H54 (cell line): ENCODE measurements around the gene CHIC2.

Experiments used
- DNase-seq: peaks from one replicate; pipeline ENCODE4 v3.0.0; 2011; ENCODE audit warnings: low spot score, mixed read lengths; ENCODE audit not compliant: insufficient read length
- FAIRE-seq: peaks from 3 replicates; lab custom pipeline; 2011; peaks lifted over from hg19 to GRCh38; lab: Jason Lieb, UNC
- POLR2A ChIP-seq: IDR thresholded peaks from 2 replicates; pipeline ENCODE4 v1.6.1; 2011; ENCODE audit warnings: low read depth, mild to moderate bottlenecking, low read length

Gene CHIC2

GRCh38 chr4:54098375-54098774 is 34.0 kb upstream of the CHIC2 start:
- FAIRE-seq = no peak
- TF ChIP-seq POLR2A = no peak
- DNase-seq = no peak

GRCh38 chr4:54097152-54097551 is 32.7 kb upstream of the CHIC2 start:
- no peak for DNase-seq
- TF ChIP-seq POLR2A = no peak
- no peak for FAIRE-seq

- FAIRE-seq (no peak), DNase-seq (no peak)
- no peak for TF ChIP-seq POLR2A
Observed at GRCh38 chr4:54096295-54096962, 32.0 kb upstream of the CHIC2 start.

DNA sequence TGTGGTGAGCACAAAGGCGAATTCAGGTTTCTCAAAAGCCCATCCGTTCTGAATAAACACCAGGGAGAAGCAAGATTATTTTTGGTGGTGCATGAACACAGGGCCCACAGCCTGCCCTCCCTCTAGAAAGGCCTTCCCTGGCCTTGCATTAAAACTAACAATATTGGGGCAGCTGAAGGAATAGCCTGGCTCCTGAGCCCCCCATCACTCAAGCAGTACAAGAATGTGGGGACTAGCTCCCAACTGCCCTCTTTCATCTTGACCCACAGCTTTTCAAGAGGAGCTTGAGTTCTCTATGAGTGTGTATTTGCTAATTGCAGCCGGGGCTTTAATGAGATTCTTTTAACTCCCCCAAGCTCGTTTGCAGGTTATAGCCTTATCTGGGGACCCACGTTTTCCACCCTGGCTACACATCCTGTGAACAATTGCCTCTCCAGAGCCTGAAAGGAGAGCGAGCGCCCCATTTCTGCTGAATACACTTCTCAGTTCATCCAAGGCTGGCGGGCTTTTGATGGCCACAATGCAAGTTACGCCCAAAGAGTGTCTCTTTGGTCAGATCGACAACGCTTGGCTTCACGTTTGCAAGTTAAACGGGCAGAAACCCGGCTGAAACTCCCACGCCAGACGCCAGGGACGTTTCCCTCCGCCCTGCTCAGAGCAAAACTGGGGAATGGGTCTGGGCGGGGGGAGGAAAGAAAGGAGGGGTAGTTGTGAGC is 30.9 kb upstream of the CHIC2 start:
- no peak for TF ChIP-seq POLR2A
- DNase-seq (no peak), FAIRE-seq (no peak)

GRCh38 chr4:54094451-54094850 is 30.0 kb upstream of the CHIC2 start:
- TF ChIP-seq POLR2A = no peak
- no peak for FAIRE-seq

GRCh38 chr4:54093324-54094240 is 29.2 kb upstream of the CHIC2 start:
- TF ChIP-seq POLR2A = no peak
- FAIRE-seq (no peak), DNase-seq (no peak)

More at GRCh38 chr4:54094451-54094850, 30.0 kb upstream of the CHIC2 start:
- no peak for DNase-seq

DNA sequence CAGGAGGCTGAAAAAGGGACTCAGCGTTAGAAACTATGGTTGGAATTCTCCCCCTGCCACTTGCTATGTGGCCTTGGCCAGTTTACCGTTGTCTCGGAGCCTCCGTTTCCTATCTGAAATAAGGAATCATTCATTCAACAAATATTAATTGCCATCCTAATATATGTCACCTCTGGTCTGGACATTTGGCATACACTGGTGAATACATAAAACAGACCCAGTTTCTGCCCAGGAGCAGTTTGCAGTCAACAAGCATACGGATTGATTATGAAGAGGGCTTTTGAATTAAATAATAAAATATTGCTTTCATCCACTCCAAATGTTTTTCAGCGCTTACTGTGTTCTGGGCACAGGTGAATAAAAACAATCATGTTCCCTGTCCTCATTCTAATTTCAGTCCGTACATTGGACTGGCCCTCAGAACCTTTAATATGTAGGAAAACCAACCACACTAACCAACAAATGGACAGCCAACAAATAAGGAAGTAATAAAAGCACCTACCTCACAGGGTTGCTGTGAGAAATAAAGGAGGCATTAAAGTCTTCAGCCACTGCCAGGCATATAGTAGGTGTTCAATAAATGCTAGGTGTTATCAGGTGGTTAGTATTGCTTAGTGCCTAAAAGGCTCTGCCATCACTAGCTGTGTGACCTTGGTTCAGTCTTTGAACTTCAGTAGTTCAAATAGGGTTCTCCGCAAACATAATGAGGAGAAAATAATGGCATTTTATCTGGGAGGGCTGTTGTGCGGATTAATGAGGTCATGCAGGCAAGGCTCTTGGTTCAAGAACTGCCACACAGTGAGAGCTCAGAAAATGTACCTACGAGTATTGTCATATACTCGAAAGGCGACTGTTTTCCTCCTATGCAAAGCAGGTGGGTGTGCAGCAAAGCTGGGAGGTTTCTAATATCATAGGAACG is 28.3 kb upstream of the CHIC2 start:
- FAIRE-seq = no peak
- DNase-seq = no peak
- TF ChIP-seq POLR2A = no peak

- TF ChIP-seq POLR2A = peak; percentile 56
- FAIRE-seq (no peak), DNase-seq (peak; percentile 55)
Observed at GRCh38 chr4:54091637-54092404, 27.4 kb upstream of the CHIC2 start.

DNA sequence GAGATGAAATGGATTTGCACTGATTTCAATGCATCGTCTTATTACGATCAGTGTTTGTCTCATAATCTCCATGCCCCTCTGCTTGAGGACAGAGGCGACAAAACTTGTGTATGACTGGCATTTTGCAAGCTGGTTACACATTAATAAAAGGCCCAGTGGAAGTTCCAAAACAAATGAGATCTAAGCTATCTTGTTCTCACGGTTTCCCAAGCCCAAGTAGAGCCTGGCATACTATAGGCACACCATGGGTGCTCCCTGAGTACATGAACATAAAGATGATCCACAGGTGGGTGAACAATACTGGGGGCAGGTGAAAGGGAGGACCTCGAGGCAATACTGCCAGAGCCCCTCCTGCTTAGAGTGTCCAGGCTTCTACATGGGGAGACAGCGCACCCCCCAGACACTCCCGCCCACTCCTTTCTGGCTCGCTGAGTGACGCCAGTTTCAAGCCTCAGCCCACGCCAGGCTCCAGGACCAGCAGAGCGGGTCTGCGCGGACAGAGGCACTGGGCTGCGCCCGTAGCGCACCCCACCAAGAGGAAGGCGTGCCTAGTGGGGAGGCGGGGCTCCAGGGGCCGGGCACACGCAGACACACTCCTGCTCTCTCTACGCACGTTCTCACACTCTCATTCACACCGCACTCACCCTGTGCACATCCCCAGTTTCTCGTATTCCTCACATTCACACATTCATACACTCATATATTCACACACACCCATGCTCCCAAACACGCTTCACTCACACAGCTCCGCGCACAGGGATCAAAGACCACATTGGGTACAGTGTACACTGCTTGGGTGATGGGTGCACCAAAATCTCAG is 26.6 kb upstream of the CHIC2 start:
- FAIRE-seq = no peak
- TF ChIP-seq POLR2A = no peak
- no peak for DNase-seq

DNA sequence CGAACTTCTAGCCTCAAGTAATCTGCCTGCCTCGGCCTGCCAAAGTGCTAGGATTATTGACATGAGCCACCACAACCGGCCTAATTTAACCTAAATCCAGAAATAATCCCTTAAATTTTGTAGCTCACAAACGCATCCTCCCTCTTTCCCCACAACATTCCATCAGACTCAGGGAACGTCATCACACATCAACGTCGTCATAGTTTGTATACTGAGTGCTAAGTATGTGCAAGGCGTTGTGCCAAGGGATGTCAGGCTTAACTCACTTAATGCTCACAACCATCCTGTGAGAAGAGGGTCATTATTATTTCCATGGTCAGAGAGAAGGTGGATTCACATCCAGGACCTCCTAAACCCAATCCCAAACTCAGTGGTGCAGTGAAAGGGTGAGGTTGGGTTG is 26.0 kb upstream of the CHIC2 start:
- FAIRE-seq = no peak
- no peak for TF ChIP-seq POLR2A
- DNase-seq = no peak

DNA sequence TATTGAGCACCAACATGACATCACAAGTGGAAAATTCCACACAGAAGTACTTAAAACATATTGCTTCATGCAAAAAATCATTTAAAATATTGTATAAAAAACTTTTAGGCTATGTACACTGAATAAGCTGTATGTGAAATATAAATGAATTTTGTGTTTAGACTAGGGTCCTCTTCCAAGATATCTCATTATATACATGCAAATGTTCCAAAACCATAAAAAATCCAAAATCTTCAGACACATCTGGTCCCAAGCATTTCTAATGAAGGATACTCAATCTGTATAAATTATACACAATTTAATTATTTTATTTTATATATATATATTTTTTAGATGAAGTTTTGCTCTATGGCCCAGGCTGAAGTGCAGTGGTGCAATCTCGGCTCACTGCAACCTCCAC is 25.5 kb upstream of the CHIC2 start:
- FAIRE-seq = no peak
- no peak for DNase-seq
- TF ChIP-seq POLR2A = no peak
